ENCODE measurements around the gene G6PC3. TPM values are rescaled to one million over a fixed set of nuclear protein-coding genes. Genes with fewer than 3 reads are reported as not detected.

The G6PC3 gene
- total RNA-seq, 1 experiment from 2014 or later, result 105 TPM

GRCh38 chr17:44088254-44088653 is 17.7 kb downstream of the G6PC3 start:
- no peak overlapping the region for H2BK5ac ChIP-seq (ENCODE audit: insufficient read length, low read length)
- H3K4me1 ChIP-seq (ENCODE audit: insufficient read depth, low read length), result no peaks in the 10 kb centered on the region
- no peak overlapping the region for H3K4me2 ChIP-seq (ENCODE audit: insufficient read depth, insufficient read length, low read length)
- H3K4ac ChIP-seq (ENCODE audit: low read depth, low read length), result no peak overlapping the region
- H4K5ac ChIP-seq (ENCODE audit: insufficient read length, low read depth, low read length), result no peak overlapping the region
- no peak overlapping the region for H3T11ph ChIP-seq (ENCODE audit: low read length)
- no peaks in the 10 kb centered on the region for H4K20me1 ChIP-seq (ENCODE audit: control insufficient read depth, insufficient read depth, insufficient read length)
- H3K14ac ChIP-seq (ENCODE audit: insufficient read depth, low read length), result no peak overlapping the region
- no peaks in the 10 kb centered on the region for H3K79me2 ChIP-seq (ENCODE audit: insufficient read depth, low read length)
- no peak overlapping the region for H2BK15ac ChIP-seq (ENCODE audit: low read depth, low read length)
- no peak overlapping the region for H2AFZ ChIP-seq (ENCODE audit: low read length)
- H3K27ac ChIP-seq (ENCODE audit: insufficient read length, low read depth, low read length), result no peak overlapping the region
- H3K36me3 Mint-ChIP-seq (ENCODE audit: insufficient read depth in 1 of 3, low read depth in 3 of 3), result peaks cover 26 to 42% (median 38%) of the 10 kb centered on the region in 3 experiments; a peak in 6 of 7 replicates
- TF ChIP-seq CTCF (conservative IDR thresholded peaks at IDR 0.05), result no peak
- H2BK20ac ChIP-seq (ENCODE audit: low read depth, low read length, poor library complexity, severe bottlenecking), result no peak overlapping the region
- H3K23ac ChIP-seq (ENCODE audit: insufficient read length, low read depth, low read length), result no peak overlapping the region
- WGBS (ENCODE audit: extremely low coverage, insufficient read length, low lambda C conversion rate), result no CpG with 5 or more reads among the region's 16 CpGs
- no peaks in the 10 kb centered on the region for H3K27me3 ChIP-seq (ENCODE audit: insufficient read depth, low read length)
- peaks cover 1% of the 10 kb centered on the region; the same call in 1 of the 2 replicates for H3K27me3 Mint-ChIP-seq (ENCODE audit: low read depth)
- H3K4me1 Mint-ChIP-seq, result peaks cover 39 to 40% of the 10 kb centered on the region in 2 experiments
- H4K91ac ChIP-seq (ENCODE audit: insufficient read length, low read depth, low read length), result no peak overlapping the region
- no peak overlapping the region for H3K56ac ChIP-seq (ENCODE audit: insufficient read length, low read depth, low read length)
- H3K9me3 ChIP-seq (ENCODE audit: control insufficient read depth, low read depth, low read length), result no peaks in the 10 kb centered on the region
- H3K9me3 Mint-ChIP-seq, result no peaks in the 10 kb centered on the region
- H3K79me1 ChIP-seq (ENCODE audit: insufficient read depth, low read depth, low read length, poor library complexity, severe bottlenecking), result no peaks in the 10 kb centered on the region
- H2BK12ac ChIP-seq (ENCODE audit: insufficient read length, low read depth, low read length), result no peak overlapping the region
- no peak overlapping the region for H3K9ac ChIP-seq (ENCODE audit: extremely low read depth, insufficient read length, low read length)
- DNase-seq, result no peak
- peak overlapping the region in 2 of 3 experiments; percentile 82 to 97; a peak in 3 of 7 replicates for H3K27ac Mint-ChIP-seq
- H3K23me2 ChIP-seq (ENCODE audit: insufficient read length, low read depth, low read length, poor library complexity, severe bottlenecking), result peaks cover 6% of the 10 kb centered on the region
- no peak overlapping the region for H4K8ac ChIP-seq (replicated peaks; ENCODE audit: insufficient read length, low read depth, low read length)
- H3K4me3 Mint-ChIP-seq, result no peak overlapping the region; a peak in 1 of 5 replicates
- H3K18ac ChIP-seq (ENCODE audit: insufficient read length, low read depth, low read length), result no peak overlapping the region
- H2AK5ac ChIP-seq (ENCODE audit: insufficient read length, low read length), result no peak overlapping the region
- no peak overlapping the region for H2BK120ac ChIP-seq (ENCODE audit: low read depth, low read length, poor library complexity, severe bottlenecking)

Data from H9 (cell line).